ENCODE measurements around the gene PPIP5K1.
"Not testable (repeated sequence)": the region's sequence is repeated elsewhere in the genome, so short reads cannot be mapped to it uniquely, and the experiment has no call there.

The PPIP5K1 gene

GRCh38 chr15:43547539-43547938 lies 42.5 kb downstream of the PPIP5K1 start:
- no peak for DNase-seq (ENCODE audit: low read depth in 2 of 2, low spot score in 1 of 2)

- DNase-seq (ENCODE audit: low read depth in 2 of 2, low spot score in 1 of 2), result no peak
Measured at GRCh38 chr15:43545426-43545825, 44.6 kb downstream of the PPIP5K1 start.

- DNase-seq (ENCODE audit: low read depth in 2 of 2, low spot score in 1 of 2), result no peak
Measured at GRCh38 chr15:43544266-43544665, 45.7 kb downstream of the PPIP5K1 start.

GRCh38 chr15:43541785-43542184 lies 48.2 kb downstream of the PPIP5K1 start:
- DNase-seq (ENCODE audit: low read depth in 2 of 2, low spot score in 1 of 2), result no peak

GRCh38 chr15:43538091-43538490 lies 51.9 kb downstream of the PPIP5K1 start:
- DNase-seq (ENCODE audit: low read depth in 2 of 2, low spot score in 1 of 2), result no peak

GRCh38 chr15:43534897-43535296 lies 55.1 kb downstream of the PPIP5K1 start:
- no peak for DNase-seq (ENCODE audit: low read depth in 2 of 2, low spot score in 1 of 2)

GRCh38 chr15:43532826-43533225 lies 57.2 kb downstream of the PPIP5K1 start:
- DNase-seq (ENCODE audit: low read depth in 2 of 2, low spot score in 1 of 2), result not testable (repeated sequence)

- DNase-seq (ENCODE audit: low read depth in 2 of 2, low spot score in 1 of 2), result no peak
Measured at GRCh38 chr15:43531018-43531670, 58.9 kb downstream of the PPIP5K1 start.

GRCh38 chr15:43529587-43530345 lies 60.2 kb downstream of the PPIP5K1 start:
- no peak for DNase-seq (ENCODE audit: low read depth in 2 of 2, low spot score in 1 of 2)

- DNase-seq (ENCODE audit: low read depth in 2 of 2, low spot score in 1 of 2), result no peak
Measured at GRCh38 chr15:43529141-43529540, 60.9 kb downstream of the PPIP5K1 start.

GRCh38 chr15:43528542-43529007 lies 61.4 kb downstream of the PPIP5K1 start:
- no peak for DNase-seq (ENCODE audit: low read depth in 2 of 2, low spot score in 1 of 2)

GRCh38 chr15:43527802-43528541 lies 62.0 kb downstream of the PPIP5K1 start:
- no peak for DNase-seq (ENCODE audit: low read depth in 2 of 2, low spot score in 1 of 2)

- no peak for DNase-seq (ENCODE audit: low read depth in 2 of 2, low spot score in 1 of 2)
Measured at GRCh38 chr15:43527016-43527801, 62.8 kb downstream of the PPIP5K1 start.

GRCh38 chr15:43526261-43526930 lies 63.6 kb downstream of the PPIP5K1 start:
- DNase-seq (ENCODE audit: low read depth in 2 of 2, low spot score in 1 of 2), result no peak

GRCh38 chr15:43525131-43525530 lies 64.9 kb downstream of the PPIP5K1 start:
- DNase-seq (ENCODE audit: low read depth in 2 of 2, low spot score in 1 of 2), result no peak

- no peak for DNase-seq (ENCODE audit: low read depth in 2 of 2, low spot score in 1 of 2)
Measured at GRCh38 chr15:43524254-43524845, 65.7 kb downstream of the PPIP5K1 start.

- no peak for DNase-seq (ENCODE audit: low read depth in 2 of 2, low spot score in 1 of 2)
Measured at GRCh38 chr15:43523646-43524045, 66.4 kb downstream of the PPIP5K1 start.

- no peak for DNase-seq (ENCODE audit: low read depth in 2 of 2, low spot score in 1 of 2)
Measured at GRCh38 chr15:43522247-43522646, 67.8 kb downstream of the PPIP5K1 start.

GRCh38 chr15:43521419-43521818 lies 68.6 kb downstream of the PPIP5K1 start:
- no peak for DNase-seq (ENCODE audit: low read depth in 2 of 2, low spot score in 1 of 2)

GRCh38 chr15:43520138-43520537 lies 69.9 kb downstream of the PPIP5K1 start:
- DNase-seq (ENCODE audit: low read depth in 2 of 2, low spot score in 1 of 2), result no peak

Data from stimulated activated CD8-positive, alpha-beta memory T cell treated with anti-CD3 and anti-CD28 coated beads, Interleukin-4, amount 100 ng/mL, for 1 hour (primary cell).